C4-2B (cell line): ENCODE results near the gene ZMAT5.

Experiments used
- ZFX ChIP-seq: fragments of 450-650 bp; IDR thresholded peaks from 2 replicates; pipeline ENCODE4 v1.6.1; 2017
- TF ChIP-seq, protein P1 (sequence below): fragments of 450-650 bp; conservative IDR thresholded peaks from 2 replicates; pipeline ENCODE4 v1.5.1; 2017; ENCODE audit warnings: mild to moderate bottlenecking

DNA sequence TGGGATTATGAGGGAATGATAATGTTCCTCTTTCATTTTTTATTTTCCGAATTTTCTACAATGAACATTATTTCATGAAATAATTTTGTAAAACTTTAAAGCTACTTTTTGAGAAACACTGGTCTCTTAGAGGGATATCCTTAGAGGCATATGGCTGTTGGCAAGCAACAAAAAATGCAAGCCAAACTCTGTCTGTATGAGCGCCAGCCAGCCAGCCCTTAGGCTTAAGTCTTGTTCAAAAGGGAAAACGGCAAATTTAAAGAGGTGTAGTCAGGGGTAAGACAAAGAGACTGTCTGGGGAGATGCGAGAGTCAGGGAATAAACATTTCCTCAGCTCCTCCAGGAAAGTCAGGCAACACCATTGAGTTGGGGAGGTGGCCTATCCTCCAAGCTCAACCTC lies 48.8 kb upstream of the ZMAT5 start:
- TF ChIP-seq, protein P1, sequence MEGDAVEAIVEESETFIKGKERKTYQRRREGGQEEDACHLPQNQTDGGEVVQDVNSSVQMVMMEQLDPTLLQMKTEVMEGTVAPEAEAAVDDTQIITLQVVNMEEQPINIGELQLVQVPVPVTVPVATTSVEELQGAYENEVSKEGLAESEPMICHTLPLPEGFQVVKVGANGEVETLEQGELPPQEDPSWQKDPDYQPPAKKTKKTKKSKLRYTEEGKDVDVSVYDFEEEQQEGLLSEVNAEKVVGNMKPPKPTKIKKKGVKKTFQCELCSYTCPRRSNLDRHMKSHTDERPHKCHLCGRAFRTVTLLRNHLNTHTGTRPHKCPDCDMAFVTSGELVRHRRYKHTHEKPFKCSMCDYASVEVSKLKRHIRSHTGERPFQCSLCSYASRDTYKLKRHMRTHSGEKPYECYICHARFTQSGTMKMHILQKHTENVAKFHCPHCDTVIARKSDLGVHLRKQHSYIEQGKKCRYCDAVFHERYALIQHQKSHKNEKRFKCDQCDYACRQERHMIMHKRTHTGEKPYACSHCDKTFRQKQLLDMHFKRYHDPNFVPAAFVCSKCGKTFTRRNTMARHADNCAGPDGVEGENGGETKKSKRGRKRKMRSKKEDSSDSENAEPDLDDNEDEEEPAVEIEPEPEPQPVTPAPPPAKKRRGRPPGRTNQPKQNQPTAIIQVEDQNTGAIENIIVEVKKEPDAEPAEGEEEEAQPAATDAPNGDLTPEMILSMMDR = no peak
- TF ChIP-seq ZFX = no peak
